IMR-90 (cell line): ENCODE measurements around the gene FAM216B. TPM values are rescaled to one million over a fixed set of nuclear protein-coding genes. Genes with fewer than 3 reads are reported as not detected.

Source experiments
- ATAC-seq: fragments of 200-7000 bp; cut with Tn5 transposase; 2 replicates; pipeline ENCODE4 v1.9.1; 2020; ENCODE audit warnings: low read depth, mild to moderate bottlenecking, moderate library complexity
- BruUV-seq: library from RNA; stranded (reverse); fragments of 400-500 nt; replicated peaks from 2 replicates; lab custom pipeline; 2021; lab: Mats Ljungman, UMichigan
- CTCF ChIA-PET: fragments of 300-600 bp; formaldehyde crosslinking; extraction: SDS; loops from one replicate; lab custom pipeline; 2021; ENCODE audit warnings: antibody characterized with exemption; lab: Yijun Ruan, JAX
- POLR2A ChIA-PET: fragments of 300-600 bp; sonication (Branson Sonifier 250); formaldehyde crosslinking; loops from one replicate; lab custom pipeline; 2022; ENCODE audit warnings: antibody characterized with exemption; ENCODE audit not compliant: unreplicated experiment; lab: Charles Lee
- DNase-seq: peaks from one replicate; pipeline ENCODE4 v3.0.0; 2013
- H2AFZ ChIP-seq: replicated peaks from 2 replicates; pipeline ENCODE3; 2013; ENCODE audit warnings: low read length, mild to moderate bottlenecking; ENCODE audit not compliant: poor library complexity
- H2AK5ac ChIP-seq: 2 replicates; pipeline ENCODE4 v1.6.1; 2013; ENCODE audit warnings: low read depth, low read length, inconsistent platforms
- H2AK9ac ChIP-seq: replicated peaks from 2 replicates; pipeline ENCODE3; 2013; ENCODE audit warnings: mild to moderate bottlenecking, low read depth, low read length, moderate library complexity; ENCODE audit not compliant: poor library complexity
- H2BK120ac ChIP-seq: 2 replicates; pipeline ENCODE4 v1.6.1; 2013; ENCODE audit warnings: low read depth, low read length, inconsistent platforms
- H2BK15ac ChIP-seq: 3 replicates; pipeline ENCODE4 v1.6.1; 2013; ENCODE audit warnings: low read depth, low read length, inconsistent platforms
- H2BK20ac ChIP-seq: 2 replicates; pipeline ENCODE4 v1.6.1; 2013; ENCODE audit warnings: low read depth, mild to moderate bottlenecking, inconsistent platforms, low read length, moderate library complexity
- H2BK5ac ChIP-seq: 2 replicates; pipeline ENCODE4 v1.6.1; 2013; ENCODE audit warnings: mild to moderate bottlenecking, low read depth, low read length, inconsistent platforms; ENCODE audit not compliant: poor library complexity, severe bottlenecking
- H3K14ac ChIP-seq: replicated peaks from 2 replicates; pipeline ENCODE4 v1.6.1; 2013; ENCODE audit warnings: low read depth, low read length, inconsistent platforms
- H3K18ac ChIP-seq: 2 replicates; pipeline ENCODE4 v1.6.1; 2013; ENCODE audit warnings: low read depth, low read length, control low read depth
- H3K23ac ChIP-seq: 2 replicates; pipeline ENCODE4 v1.6.1; 2013; ENCODE audit warnings: low read depth, low read length, inconsistent platforms
- H3K27ac ChIP-seq: 2 replicates; pipeline ENCODE4 v1.5.1; 2013; ENCODE audit warnings: mild to moderate bottlenecking, control low read depth, low read length; ENCODE audit not compliant: insufficient read depth
- H3K27me3 ChIP-seq: 2 replicates; pipeline ENCODE4 v1.6.1; 2013; ENCODE audit warnings: low read length; ENCODE audit not compliant: control insufficient read depth, insufficient read depth
- H3K36me3 ChIP-seq: 2 replicates; pipeline ENCODE4 v1.6.1; 2013; ENCODE audit warnings: low read length, mixed read lengths; ENCODE audit not compliant: control insufficient read depth, insufficient read depth
- H3K4ac ChIP-seq: 2 replicates; pipeline ENCODE4 v1.6.1; 2013; ENCODE audit warnings: low read depth, low read length, inconsistent platforms
- H3K4me1 ChIP-seq: 2 replicates; pipeline ENCODE4 v1.6.1; 2013; ENCODE audit warnings: low read length, mixed read lengths; ENCODE audit not compliant: control insufficient read depth, insufficient read depth
- H3K4me2 ChIP-seq: 2 replicates; pipeline ENCODE4 v1.6.1; 2013; ENCODE audit warnings: low read depth, mild to moderate bottlenecking, control low read depth, low read length, moderate library complexity
- H3K4me3 ChIP-seq: 2 replicates; pipeline ENCODE4 v1.5.1; 2013; ENCODE audit warnings: low read depth, mild to moderate bottlenecking, control low read depth, low read length, moderate library complexity; ENCODE audit not compliant: insufficient read depth
- H3K56ac ChIP-seq: 2 replicates; pipeline ENCODE4 v1.6.1; 2013; ENCODE audit warnings: low read length, inconsistent platforms; ENCODE audit not compliant: insufficient read depth; ENCODE audit errors: extremely low read depth
- H3K79me1 ChIP-seq, 2 experiments: 2 replicates each; pipeline ENCODE4 v1.6.1; 2013; ENCODE audit warnings: low read length in 2 of 2, inconsistent platforms in 1 of 2, low read depth in 1 of 2
- H3K9ac ChIP-seq: 2 replicates; pipeline ENCODE4 v1.6.1; 2013; ENCODE audit warnings: low read depth, low read length, control low read depth
- H3K9me1 ChIP-seq: 2 replicates; pipeline ENCODE4 v1.6.1; 2013; ENCODE audit warnings: low read length, inconsistent platforms; ENCODE audit not compliant: insufficient read depth
- H3K9me3 ChIP-seq: 2 replicates; pipeline ENCODE4 v1.6.1; 2013; ENCODE audit warnings: low read length; ENCODE audit not compliant: control insufficient read depth, insufficient read depth
- H4K20me1 ChIP-seq: 2 replicates; pipeline ENCODE4 v1.6.1; 2013; ENCODE audit warnings: low read length, inconsistent platforms; ENCODE audit not compliant: insufficient read depth
- H4K5ac ChIP-seq: 2 replicates; pipeline ENCODE4 v1.6.1; 2013; ENCODE audit warnings: mild to moderate bottlenecking, low read depth, low read length, control low read depth
- H4K8ac ChIP-seq, 2 experiments: 2 replicates each; pipeline ENCODE4 v1.6.1; 2013; ENCODE audit warnings: low read depth in 2 of 2, low read length in 2 of 2, control low read depth in 1 of 2, inconsistent platforms in 1 of 2
- H4K91ac ChIP-seq: 2 replicates; pipeline ENCODE4 v1.6.1; 2013; ENCODE audit warnings: low read depth, low read length, inconsistent platforms; ENCODE audit not compliant: insufficient read depth
- BHLHE40 ChIP-seq: fragments of 150-350 bp; IDR thresholded peaks from 2 replicates; pipeline ENCODE4 v1.6.1; 2016; ENCODE audit warnings: mild to moderate bottlenecking, low read depth, low read length
- CEBPB ChIP-seq: IDR thresholded peaks from 2 replicates; pipeline ENCODE4 v1.6.1; 2012; ENCODE audit warnings: low read depth, low read length, improper control_type of control experiment
- CHD1 ChIP-seq: IDR thresholded peaks from 2 replicates; pipeline ENCODE4 v1.6.1; 2012; ENCODE audit warnings: low read depth, low read length, improper control_type of control experiment
- FOS ChIP-seq: fragments of 150-350 bp; IDR thresholded peaks from 2 replicates; pipeline ENCODE4 v1.6.1; 2016; ENCODE audit warnings: low read depth, low read length
- MAFK ChIP-seq: IDR thresholded peaks from 2 replicates; pipeline ENCODE4 v1.6.1; 2012; ENCODE audit warnings: low read depth, low read length, improper control_type of control experiment
- MXI1 ChIP-seq: IDR thresholded peaks from 2 replicates; pipeline ENCODE4 v1.6.1; 2012; ENCODE audit warnings: low read depth, mild to moderate bottlenecking, low read length, moderate library complexity, borderline replicate concordance
- NFE2L2 ChIP-seq: fragments of 150-350 bp; IDR thresholded peaks from 2 replicates; pipeline ENCODE4 v1.6.1; 2016; ENCODE audit warnings: low read depth, mild to moderate bottlenecking, low read length
- RAD21 ChIP-seq: IDR thresholded peaks from 2 replicates; pipeline ENCODE4 v1.6.1; 2012; ENCODE audit warnings: low read length, improper control_type of control experiment
- RCOR1 ChIP-seq: IDR thresholded peaks from 2 replicates; pipeline ENCODE4 v1.6.1; 2012; ENCODE audit warnings: mild to moderate bottlenecking, low read length, improper control_type of control experiment; ENCODE audit not compliant: insufficient replicate concordance
- SMC3 ChIP-seq: fragments of 150-350 bp; IDR thresholded peaks from 2 replicates; pipeline ENCODE4 v1.6.1; 2016; ENCODE audit warnings: low read depth, mild to moderate bottlenecking, antibody characterized with exemption, low read length, moderate library complexity
- WGBS, 2 experiments: methylation state at CpG; one replicate each; pipeline versions ENCODE4 v1.1.5 to v1.1.7; 2013; ENCODE audit warnings: missing lambda C conversion rate in 2 of 2; ENCODE audit not compliant: insufficient read length in 1 of 2; ENCODE audit errors: extremely low coverage in 2 of 2; 5-methylcytosine and 5-hydroxymethylcytosine counted together
- dilution Hi-C: fragments of 300-500 bp; cut with HindIII; formaldehyde crosslinking; loops from one replicate; pipeline ENCODE4 v1.14.3; 2018; ENCODE audit warnings: low sequenced_read_pairs; ENCODE audit not compliant: unreplicated experiment
- in situ Hi-C: fragments of 300-500 bp; cut with MboI; formaldehyde crosslinking; loops from 3 replicates; pipeline ENCODE4 v1.14.3; 2019; ENCODE audit warnings: low sequenced_read_pairs, inconsistent platforms, mixed read lengths
- intact Hi-C: fragments of 100-400 bp; cut with micrococcal nuclease; formaldehyde crosslinking; loops from 2 replicates; pipeline ENCODE4 v1.10.0; 2022
- polyA plus RNA-seq, 3 experiments: library from polyadenylated mRNA; depleted of rRNA; stranded (reverse); fragments of >200 nt; gene quantifications; 2 replicates each; pipeline ENCODE4 v1.2.3, GENCODE V29; 2012; ENCODE audit warnings: low replicate concordance in 1 of 3
- total RNA-seq: library from RNA; depleted of rRNA; stranded (reverse); fragments of >200 nt; gene quantifications from 2 replicates; pipeline ENCODE4 v1.2.3, GENCODE V29; 2012
- TF ChIP-seq, protein P1 (sequence below): fragments of 150-350 bp; IDR thresholded peaks from 2 replicates; pipeline ENCODE4 v1.6.1; 2017; ENCODE audit warnings: mild to moderate bottlenecking, antibody characterized with exemption, low read length, low read depth

Gene FAM216B
- total and polyA plus RNA-seq, 2 of the 4 experiments (the other 2 are of a cell fraction) = not detected

DNA sequence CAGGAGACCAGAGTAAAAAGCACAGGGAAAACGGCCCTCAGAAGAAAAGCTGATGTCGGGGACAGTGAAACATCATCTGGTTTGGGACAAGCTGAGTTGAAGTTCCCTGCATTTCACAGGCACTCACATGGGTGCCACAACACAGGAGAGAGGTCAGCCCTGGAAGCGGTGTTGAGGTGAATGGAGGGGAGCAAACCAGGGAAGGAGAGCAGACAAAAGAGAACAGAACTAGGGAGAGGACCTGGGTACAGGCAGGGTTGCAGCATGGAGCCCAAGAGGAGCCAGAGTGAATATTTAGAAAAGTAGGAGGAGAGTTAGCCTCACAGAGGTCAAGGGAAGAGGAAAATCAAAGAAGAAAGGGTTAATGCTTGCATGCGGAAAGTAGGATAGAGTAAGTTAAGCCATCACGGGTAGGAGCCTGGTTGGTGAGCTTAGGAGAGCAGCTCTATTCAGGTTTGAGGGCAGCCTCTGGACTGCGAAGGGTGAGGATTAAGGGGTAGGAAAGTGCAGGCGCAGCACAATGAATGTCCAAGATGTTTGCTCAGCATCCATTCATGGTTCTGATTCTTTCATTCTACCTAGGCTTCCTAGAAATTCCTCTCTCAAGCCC is 15.5 kb downstream of the FAM216B start:
- Histone ChIP-seq H3K14ac (no peak overlapping the region), H3K4me2 (no peak overlapping the region), H3K27me3 (no peaks in the 10 kb centered on the region), H3K9me3 (no peaks in the 10 kb centered on the region), H2AK9ac (peak overlapping the region; percentile 5), H3K9me1 (no peaks in the 10 kb centered on the region), H3K18ac (no peak overlapping the region), H4K20me1 (no peaks in the 10 kb centered on the region), H4K91ac (no peak overlapping the region), H3K4me1 (no peaks in the 10 kb centered on the region), H2AK5ac (no peak overlapping the region; the same call in 1 of the 2 replicates), H3K79me1 (no peaks in the 10 kb centered on the region), H4K8ac (no peak overlapping the region), H3K23ac (no peak overlapping the region), H3K9ac (no peak overlapping the region), H2BK20ac (no peak overlapping the region), H3K36me3 (no peaks in the 10 kb centered on the region), H2AFZ (peak overlapping the region; percentile 59), H3K56ac (no peak overlapping the region; the same call in 1 of the 2 replicates), H4K5ac (no peak overlapping the region), H2BK15ac (no peak overlapping the region), H3K4ac (no peak overlapping the region), H2BK120ac (no peak overlapping the region), H2BK5ac (no peak overlapping the region), H3K4me3 (no peak overlapping the region), H3K27ac (no peak overlapping the region)
- ChIA-PET CTCF (interaction anchor here (1.0 kb wide), 1 partner anchor 202 kb away, joined by 3 read pairs; no protein-coding TSS in a partner anchor), POLR2A (no interaction called here)
- 94% methylated on average over 3 of the region's 7 CpGs; no CpG with 5 or more reads in 1 of the 2 experiments for WGBS, 2 experiments
- dilution Hi-C loops = no loop called here
- intact Hi-C loops = no loop called here
- no peak for DNase-seq
- no TSS peak for BruUV-seq
- in situ Hi-C loops = no loop called here
- no peak for TF ChIP-seq SMC3
- no peak for TF ChIP-seq BHLHE40
- no peak for TF ChIP-seq CHD1
- TF ChIP-seq, protein P1, sequence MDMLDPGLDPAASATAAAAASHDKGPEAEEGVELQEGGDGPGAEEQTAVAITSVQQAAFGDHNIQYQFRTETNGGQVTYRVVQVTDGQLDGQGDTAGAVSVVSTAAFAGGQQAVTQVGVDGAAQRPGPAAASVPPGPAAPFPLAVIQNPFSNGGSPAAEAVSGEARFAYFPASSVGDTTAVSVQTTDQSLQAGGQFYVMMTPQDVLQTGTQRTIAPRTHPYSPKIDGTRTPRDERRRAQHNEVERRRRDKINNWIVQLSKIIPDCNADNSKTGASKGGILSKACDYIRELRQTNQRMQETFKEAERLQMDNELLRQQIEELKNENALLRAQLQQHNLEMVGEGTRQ = no peak
- no peak for TF ChIP-seq MXI1
- TF ChIP-seq RAD21 = no peak
- TF ChIP-seq NFE2L2 = no peak
- TF ChIP-seq MAFK = no peak
- no peak for TF ChIP-seq FOS
- TF ChIP-seq CEBPB = no peak
- TF ChIP-seq RCOR1 = no peak
- no peak for ATAC-seq
